ENCODE results near the gene SYCP3. TPM values are rescaled to one million over a fixed set of nuclear protein-coding genes. Genes with fewer than 3 reads are reported as not detected.

The SYCP3 gene
- total and polyA plus RNA-seq, 2 of the 13 experiments (the other 11 are each of a cell fraction or from before 2014, with no cell fraction given) = not detected

GRCh38 chr12:101697930-101698799 lies 41.1 kb downstream of the SYCP3 start (continued):
- peak; percentile 46 for TF ChIP-seq ARID4A (CRISPR knock-in tag; IDR thresholded peaks at IDR 0.05; ENCODE audit: borderline replicate concordance)
- no peak for TF ChIP-seq NFE2L1 (CRISPR knock-in tag; IDR thresholded peaks at IDR 0.05; ENCODE audit: borderline replicate concordance)
- TF ChIP-seq ZFP1 (CRISPR knock-in tag; IDR thresholded peaks at IDR 0.05) = no peak
- peak; percentile 46; the same call in 1 of the 2 replicates for TF ChIP-seq SP4 (CRISPR knock-in tag; IDR thresholded peaks at IDR 0.05)
- no peak for TF ChIP-seq CTCF (CRISPR knock-in tag; IDR thresholded peaks at IDR 0.05)
- no peak for TF ChIP-seq ZBTB40 (IDR thresholded peaks at IDR 0.05)
- 0 out of 2 replicates have a peak, but pooled peaks have one; percentile 43 for TF ChIP-seq ZBTB40 (CRISPR knock-in tag; IDR thresholded peaks at IDR 0.05)
- no peak for TF ChIP-seq YY1 (IDR thresholded peaks at IDR 0.05; ENCODE audit: insufficient read depth, insufficient replicate concordance, low read depth, low read length)
- TF ChIP-seq ZBTB7A (CRISPR knock-in tag; IDR thresholded peaks at IDR 0.05) = peak; percentile 27; the same call in 1 of the 2 replicates
- TF ChIP-seq HNRNPK (IDR thresholded peaks at IDR 0.05; ENCODE audit: low read depth, low read length, poor library complexity, severe bottlenecking) = no peak
- TF ChIP-seq RNF2 (conservative IDR thresholded peaks at IDR 0.05; ENCODE audit: low read depth) = no peak
- no peak for TF ChIP-seq TP53 (CRISPR knock-in tag; conservative IDR thresholded peaks at IDR 0.05)
- no peak for TF ChIP-seq MBNL3 (CRISPR knock-in tag; conservative IDR thresholded peaks at IDR 0.05)
